BE2C (cell line): ENCODE results near the gene COL16A1. TPM values are rescaled to one million over a fixed set of nuclear protein-coding genes. Genes with fewer than 3 reads are reported as not detected.

Experiments used
- DNase-seq: peaks from one replicate; pipeline ENCODE4 v3.0.0-alpha.2; 2020
- H3K27me3 ChIP-seq: fragments of 250-450 bp; sonication (Bioruptor Pico); 2 replicates; pipeline ENCODE4 v1.5.1; 2020; ENCODE audit warnings: mild to moderate bottlenecking
- H3K36me3 ChIP-seq: fragments of 250-450 bp; sonication (Bioruptor Pico); 2 replicates; pipeline ENCODE4 v1.5.1; 2020; ENCODE audit warnings: mild to moderate bottlenecking
- H3K4me1 ChIP-seq: fragments of 250-450 bp; sonication (Bioruptor Pico); 2 replicates; pipeline ENCODE4 v1.5.1; 2020
- H3K4me3 ChIP-seq: 2 replicates; pipeline ENCODE4 v1.5.1; 2011; ENCODE audit warnings: low read depth, low read length
- H3K9me3 ChIP-seq: fragments of 250-450 bp; sonication (Bioruptor Pico); 2 replicates; pipeline ENCODE4 v1.5.1; 2020
- polyA plus RNA-seq: library from polyadenylated mRNA; unstranded; fragments of >200 nt; gene quantifications from one replicate; pipeline ENCODE4 v1.2.1, GENCODE V29; 2012; ENCODE audit warnings: low read depth, missing spikeins; ENCODE audit not compliant: insufficient read length, insufficient read depth
- TF ChIP-seq, protein P1 (sequence below): IDR thresholded peaks from 2 replicates; pipeline ENCODE4 v1.5.1; 2012; ENCODE audit warnings: mild to moderate bottlenecking, low read depth, low read length

The COL16A1 gene
- polyA plus RNA-seq: 3.4 TPM

DNA sequence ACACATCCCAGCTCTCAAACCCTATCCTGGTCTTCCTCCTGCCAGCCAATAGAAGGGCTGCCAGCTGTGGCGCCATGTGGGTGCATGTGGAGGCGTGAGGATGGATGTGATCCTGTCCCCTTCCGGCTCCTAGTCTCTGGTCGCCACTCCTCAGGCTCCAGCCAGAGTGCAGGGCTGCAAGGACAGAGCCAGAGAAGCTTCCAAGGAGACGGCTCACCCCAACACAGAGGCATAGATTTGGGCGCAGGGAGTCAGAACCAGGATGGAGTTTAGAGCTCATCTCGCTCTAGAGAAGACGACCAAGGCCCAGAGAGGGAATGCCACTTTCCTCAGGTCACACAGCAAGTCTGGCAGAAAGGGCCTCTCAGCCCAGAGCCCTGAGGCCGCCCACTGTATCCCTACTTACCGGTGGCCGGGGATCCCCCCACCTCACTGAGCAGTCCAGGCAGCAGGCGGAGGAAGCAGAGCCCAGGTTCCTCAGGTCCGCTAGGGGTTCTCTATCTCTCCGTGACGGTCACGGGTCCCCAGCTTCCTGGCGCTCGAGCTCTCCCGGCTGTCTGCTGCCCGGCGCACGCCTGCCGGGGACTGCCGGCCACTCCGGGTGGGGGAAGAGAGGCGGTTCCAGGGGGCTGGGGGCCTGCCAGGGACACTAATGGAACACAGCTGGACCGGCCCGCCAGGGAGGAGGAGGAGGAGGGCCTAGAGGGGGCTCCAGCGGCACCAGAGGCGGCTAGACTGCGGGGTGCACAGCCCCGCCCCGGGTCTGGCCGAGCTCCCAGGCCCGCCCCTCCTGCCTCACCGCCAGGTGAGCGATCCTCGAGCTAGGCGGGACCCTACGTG is at the start of gene COL16A1:
COL16A1 (minus strand) TSS at position 587 of the 840 bp plus-strand sequence. CDS start 1,824 bp downstream, outside the sequence.
- H3K9me3 ChIP-seq: no peaks in the 10 kb centered on the region
- no peak for DNase-seq
- no peaks in the 10 kb centered on the region for H3K36me3 ChIP-seq
- TF ChIP-seq, protein P1, sequence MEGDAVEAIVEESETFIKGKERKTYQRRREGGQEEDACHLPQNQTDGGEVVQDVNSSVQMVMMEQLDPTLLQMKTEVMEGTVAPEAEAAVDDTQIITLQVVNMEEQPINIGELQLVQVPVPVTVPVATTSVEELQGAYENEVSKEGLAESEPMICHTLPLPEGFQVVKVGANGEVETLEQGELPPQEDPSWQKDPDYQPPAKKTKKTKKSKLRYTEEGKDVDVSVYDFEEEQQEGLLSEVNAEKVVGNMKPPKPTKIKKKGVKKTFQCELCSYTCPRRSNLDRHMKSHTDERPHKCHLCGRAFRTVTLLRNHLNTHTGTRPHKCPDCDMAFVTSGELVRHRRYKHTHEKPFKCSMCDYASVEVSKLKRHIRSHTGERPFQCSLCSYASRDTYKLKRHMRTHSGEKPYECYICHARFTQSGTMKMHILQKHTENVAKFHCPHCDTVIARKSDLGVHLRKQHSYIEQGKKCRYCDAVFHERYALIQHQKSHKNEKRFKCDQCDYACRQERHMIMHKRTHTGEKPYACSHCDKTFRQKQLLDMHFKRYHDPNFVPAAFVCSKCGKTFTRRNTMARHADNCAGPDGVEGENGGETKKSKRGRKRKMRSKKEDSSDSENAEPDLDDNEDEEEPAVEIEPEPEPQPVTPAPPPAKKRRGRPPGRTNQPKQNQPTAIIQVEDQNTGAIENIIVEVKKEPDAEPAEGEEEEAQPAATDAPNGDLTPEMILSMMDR: no peak
- no peak within 1 kb of the TSS for H3K4me3 ChIP-seq
- no peaks in the 10 kb centered on the region for H3K27me3 ChIP-seq
- H3K4me1 ChIP-seq: peaks cover 15% of the 10 kb centered on the region

DNA sequence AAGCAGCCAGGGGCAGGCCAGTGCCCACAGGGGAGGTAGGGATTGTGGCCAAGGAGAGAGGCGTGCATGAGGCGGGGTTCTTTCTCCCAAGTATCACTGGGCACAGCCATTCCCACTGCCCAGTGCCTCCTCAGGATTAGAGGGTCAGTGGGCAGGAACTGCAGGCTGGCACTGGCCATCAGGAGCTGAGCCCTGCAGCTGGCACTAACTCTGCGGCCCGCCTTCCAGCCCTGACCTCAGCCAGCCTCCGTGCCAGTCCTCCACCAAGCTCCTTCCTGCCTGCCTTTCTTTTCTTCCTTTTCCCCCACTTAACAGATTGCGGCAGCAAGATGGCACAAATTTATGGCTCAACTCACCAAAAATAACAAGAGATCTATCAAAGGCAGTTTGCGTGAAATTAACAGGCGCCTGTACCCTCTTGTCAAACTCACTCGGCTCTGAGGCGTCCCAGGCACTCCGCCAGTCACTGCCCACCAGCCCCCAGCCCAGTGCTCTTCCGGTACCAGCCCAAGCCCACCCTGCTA is 49.2 kb upstream of the COL16A1 start:
- DNase-seq: no peak
- Histone ChIP-seq H3K4me1 (peaks cover 21% of the 10 kb centered on the region; the same call in 1 of the 2 replicates), H3K36me3 (no peaks in the 10 kb centered on the region), H3K27me3 (no peaks in the 10 kb centered on the region), H3K4me3 (no peak overlapping the region), H3K9me3 (no peaks in the 10 kb centered on the region)
- TF ChIP-seq, protein P1: no peak

DNA sequence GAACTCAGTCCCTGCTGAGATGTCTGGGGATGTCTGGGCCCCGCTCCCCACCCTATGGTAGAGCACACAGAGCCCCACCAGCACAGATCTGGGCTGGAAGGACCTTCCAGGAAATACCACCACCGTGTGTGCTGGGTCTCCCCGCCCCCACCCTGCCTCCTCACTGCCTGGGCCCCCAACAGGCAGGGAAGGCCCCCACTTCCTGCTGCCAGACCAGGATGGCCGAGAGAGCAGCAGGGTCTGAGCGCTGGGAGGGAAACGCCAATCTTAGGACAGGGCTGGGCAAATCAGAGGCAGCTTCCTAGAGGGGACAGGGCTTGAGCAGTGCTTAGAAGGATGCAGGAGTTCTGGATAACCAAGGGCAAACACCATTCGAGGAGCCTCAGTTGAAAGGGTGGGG is 48.4 kb upstream of the COL16A1 start:
- no peak for DNase-seq
- H3K27me3 ChIP-seq: no peaks in the 10 kb centered on the region
- no peaks in the 10 kb centered on the region for H3K9me3 ChIP-seq
- H3K4me3 ChIP-seq: no peak overlapping the region
- peaks cover 21% of the 10 kb centered on the region; the same call in 1 of the 2 replicates for H3K4me1 ChIP-seq
- H3K36me3 ChIP-seq: no peaks in the 10 kb centered on the region
- TF ChIP-seq, protein P1: no peak

DNA sequence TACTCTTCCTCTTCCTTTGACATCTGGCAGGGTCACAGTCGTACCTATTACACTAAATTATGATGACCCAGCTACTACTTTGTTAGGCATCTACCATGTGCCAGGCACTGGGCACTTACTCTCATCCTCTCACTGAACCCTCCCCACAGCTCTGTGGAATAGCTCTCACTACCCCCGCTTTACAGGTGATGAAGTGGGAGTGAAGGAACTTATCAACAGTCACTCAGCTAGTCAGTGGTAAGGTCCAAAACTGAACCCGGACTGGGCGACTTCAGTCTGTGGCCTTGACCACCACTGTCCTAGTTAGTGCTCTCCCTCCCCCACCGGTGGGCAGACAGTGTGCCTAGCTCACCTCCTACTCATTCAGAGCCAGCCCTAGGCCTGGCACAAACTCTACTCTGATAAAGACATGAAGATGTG is 48.0 kb upstream of the COL16A1 start:
- Histone ChIP-seq H3K36me3 (no peaks in the 10 kb centered on the region), H3K9me3 (no peaks in the 10 kb centered on the region), H3K4me3 (no peak overlapping the region), H3K4me1 (peaks cover 21% of the 10 kb centered on the region; the same call in 1 of the 2 replicates), H3K27me3 (no peaks in the 10 kb centered on the region)
- DNase-seq: no peak
- TF ChIP-seq, protein P1: no peak

DNA sequence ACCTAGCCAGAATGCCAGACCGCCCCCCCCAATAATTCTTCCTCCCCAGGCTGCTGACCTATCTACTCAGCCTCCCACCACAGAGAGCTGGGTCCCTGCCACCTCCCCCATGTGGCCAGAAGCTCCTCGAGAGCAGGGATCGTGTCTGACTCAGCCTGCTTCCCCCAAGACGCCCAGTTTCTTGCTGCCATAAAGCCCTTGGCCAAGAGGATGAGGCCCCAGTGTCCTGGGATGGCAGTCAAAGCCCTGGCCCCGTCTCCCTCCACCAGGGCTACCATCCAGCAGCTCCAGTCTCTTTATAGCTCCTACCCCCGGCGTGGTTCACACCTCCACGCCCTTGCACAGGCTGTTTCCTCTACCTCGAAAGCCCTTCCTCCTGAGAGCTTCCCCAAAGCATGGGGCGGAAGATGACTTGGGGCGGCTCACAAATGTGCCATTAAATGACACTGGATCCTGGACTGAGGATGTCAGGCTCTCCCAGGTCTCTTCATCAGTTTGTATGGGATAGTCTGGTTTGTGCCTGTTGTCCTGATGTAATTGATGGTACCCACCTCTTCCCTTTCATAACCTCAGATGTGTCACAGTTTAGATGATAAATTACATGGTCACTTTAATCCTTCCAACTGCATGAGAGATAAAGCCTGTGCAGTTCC is 47.2 kb upstream of the COL16A1 start:
- no peaks in the 10 kb centered on the region for H3K36me3 ChIP-seq
- no peaks in the 10 kb centered on the region for H3K27me3 ChIP-seq
- peaks cover 19% of the 10 kb centered on the region; the same call in 1 of the 2 replicates for H3K4me1 ChIP-seq
- no peak overlapping the region for H3K4me3 ChIP-seq
- TF ChIP-seq, protein P1: no peak
- no peak for DNase-seq
- no peaks in the 10 kb centered on the region for H3K9me3 ChIP-seq
